LNCaP clone FGC (cell line): ENCODE data around the gene NGEF.

Experiments used
- DNase-seq: peaks from one replicate; pipeline ENCODE4 v3.0.0-alpha.2; 2011; ENCODE audit warnings: low read depth
- H3K4me3 ChIP-seq: 2 replicates; pipeline ENCODE4 v1.5.1; 2011; ENCODE audit warnings: mild to moderate bottlenecking, low read depth, low read length, control low read depth
- CTCF ChIP-seq: IDR thresholded peaks from 2 replicates; pipeline ENCODE4 v1.5.1; 2012; ENCODE audit warnings: mild to moderate bottlenecking; ENCODE audit not compliant: control insufficient read depth, insufficient read depth; ENCODE audit errors: extremely low read depth

Gene NGEF

GRCh38 chr2:232949016-232949415 is 64.0 kb downstream of the NGEF start:
- H3K4me3 ChIP-seq: no peak overlapping the region
- TF ChIP-seq CTCF: no peak
- no peak for DNase-seq

GRCh38 chr2:232942831-232943230 is 70.2 kb downstream of the NGEF start:
- no peak for DNase-seq
- no peak for TF ChIP-seq CTCF
- no peak overlapping the region for H3K4me3 ChIP-seq

- no peak for TF ChIP-seq CTCF
- H3K4me3 ChIP-seq: no peak overlapping the region
- no peak for DNase-seq
These were observed 71.0 kb downstream of the NGEF start for GRCh38 chr2:232941912-232942594.

- no peak for TF ChIP-seq CTCF
- no peak overlapping the region for H3K4me3 ChIP-seq
- no peak for DNase-seq
These were observed 71.7 kb downstream of the NGEF start for GRCh38 chr2:232941400-232941799.

- DNase-seq: no peak
- no peak for TF ChIP-seq CTCF
- H3K4me3 ChIP-seq: no peak overlapping the region
These were observed 72.3 kb downstream of the NGEF start for GRCh38 chr2:232940724-232941123.

GRCh38 chr2:232937278-232937906 is 75.7 kb downstream of the NGEF start:
- no peak for DNase-seq
- TF ChIP-seq CTCF: no peak
- no peak overlapping the region for H3K4me3 ChIP-seq

- no peak for TF ChIP-seq CTCF
- DNase-seq: no peak
- no peak overlapping the region for H3K4me3 ChIP-seq
These were observed 81.4 kb downstream of the NGEF start for GRCh38 chr2:232931636-232932035.
